ENCODE results near the gene NGEF.

The NGEF gene

GRCh38 chr2:232879618-232880494 is 133.2 kb downstream of the NGEF start:
- DNase-seq = no peak

- DNase-seq = no peak
Measured at GRCh38 chr2:232878855-232879617, 134.0 kb downstream of the NGEF start.

GRCh38 chr2:232877940-232878511 is 135.0 kb downstream of the NGEF start:
- no peak for DNase-seq

GRCh38 chr2:232876978-232877441 is 136.0 kb downstream of the NGEF start:
- no peak for DNase-seq

GRCh38 chr2:232876161-232876977 is 136.7 kb downstream of the NGEF start:
- DNase-seq = no peak

GRCh38 chr2:232875256-232876121 is 137.6 kb downstream of the NGEF start:
- no peak for DNase-seq

- no peak for DNase-seq
Measured at GRCh38 chr2:232874677-232875223, 138.3 kb downstream of the NGEF start.

GRCh38 chr2:232873909-232874641 is 139.0 kb downstream of the NGEF start:
- no peak for DNase-seq

- no peak for DNase-seq
Measured at GRCh38 chr2:232873292-232873908, 139.7 kb downstream of the NGEF start.

- DNase-seq = no peak
Measured at GRCh38 chr2:232872826-232873225, 140.2 kb downstream of the NGEF start.

GRCh38 chr2:232871835-232872736 is 141.0 kb downstream of the NGEF start:
- DNase-seq = no peak

- DNase-seq = no peak
Measured at GRCh38 chr2:232871418-232871834, 141.6 kb downstream of the NGEF start.

GRCh38 chr2:232870766-232871371 is 142.2 kb downstream of the NGEF start:
- DNase-seq = no peak

GRCh38 chr2:232870018-232870765 is 142.9 kb downstream of the NGEF start, which contains the start of gene SNORC:
Gene SNORC, plus strand, starts transcription at chr2:232870264. Its CDS starts 78 bp downstream, at chr2:232870342.
- no peak for DNase-seq

GRCh38 chr2:232869138-232870017 is 143.7 kb downstream of the NGEF start:
- no peak for DNase-seq

GRCh38 chr2:232866104-232866503 is 147.0 kb downstream of the NGEF start:
- DNase-seq = no peak
